ENCODE measurements around the gene MARVELD1. TPM values are rescaled to one million over a fixed set of nuclear protein-coding genes. Genes with fewer than 3 reads are reported as not detected.
A peak's percentile ranks its signal among the peaks of the same experiment; 100 is the strongest.
"Not testable (repeated sequence)": the region's sequence is repeated elsewhere in the genome, so short reads cannot be mapped to it uniquely, and the experiment has no call there.

The MARVELD1 gene
- total RNA-seq, 1 donor from 2014 or later: 37.2 TPM

GRCh38 chr10:97683556-97684367 is 29.8 kb upstream of the MARVELD1 start:
- no peak overlapping the region for H3K4me3 ChIP-seq (ENCODE audit: low read depth, low read length)
- TF ChIP-seq CTCF (IDR thresholded peaks at IDR 0.05; ENCODE audit: insufficient read depth, low read length, poor library complexity, severe bottlenecking): no peak
- DNase-seq (ENCODE audit: low read depth): no peak
- no peaks in the 10 kb centered on the region for H3K27me3 ChIP-seq (ENCODE audit: control insufficient read depth, insufficient read depth, low read length)
- peaks cover 1% of the 10 kb centered on the region for H3K36me3 ChIP-seq (ENCODE audit: control insufficient read depth, insufficient read depth, low read length)

GRCh38 chr10:97684368-97684713 is 29.2 kb upstream of the MARVELD1 start:
- not testable (repeated sequence) for H3K27me3 ChIP-seq (ENCODE audit: control insufficient read depth, insufficient read depth, low read length); H3K36me3 ChIP-seq (ENCODE audit: control insufficient read depth, insufficient read depth, low read length); H3K4me3 ChIP-seq (ENCODE audit: low read depth, low read length); DNase-seq (ENCODE audit: low read depth)

- H3K4me3 ChIP-seq (ENCODE audit: low read depth, low read length): no peak overlapping the region
- TF ChIP-seq CTCF (IDR thresholded peaks at IDR 0.05; ENCODE audit: insufficient read depth, low read length, poor library complexity, severe bottlenecking): no peak
- H3K27me3 ChIP-seq (ENCODE audit: control insufficient read depth, insufficient read depth, low read length): no peaks in the 10 kb centered on the region
- H3K36me3 ChIP-seq (ENCODE audit: control insufficient read depth, insufficient read depth, low read length): peaks cover 1% of the 10 kb centered on the region
- DNase-seq (ENCODE audit: low read depth): no peak
These were observed 28.6 kb upstream of the MARVELD1 start for GRCh38 chr10:97684866-97685394.

- TF ChIP-seq CTCF (IDR thresholded peaks at IDR 0.05; ENCODE audit: insufficient read depth, low read length, poor library complexity, severe bottlenecking): peak; percentile 32
- no peak for DNase-seq (ENCODE audit: low read depth)
- Histone ChIP-seq H3K27me3 (ENCODE audit: control insufficient read depth, insufficient read depth, low read length) (no peaks in the 10 kb centered on the region), H3K36me3 (ENCODE audit: control insufficient read depth, insufficient read depth, low read length) (peaks cover 1% of the 10 kb centered on the region), H3K4me3 (ENCODE audit: low read depth, low read length) (no peak overlapping the region)
These were observed 28.1 kb upstream of the MARVELD1 start for GRCh38 chr10:97685395-97685958.

GRCh38 chr10:97686301-97686961 is 27.1 kb upstream of the MARVELD1 start:
- H3K27me3 ChIP-seq (ENCODE audit: control insufficient read depth, insufficient read depth, low read length): no peaks in the 10 kb centered on the region
- peak overlapping the region; percentile 78 for H3K4me3 ChIP-seq (ENCODE audit: low read depth, low read length)
- TF ChIP-seq CTCF (IDR thresholded peaks at IDR 0.05; ENCODE audit: insufficient read depth, low read length, poor library complexity, severe bottlenecking): no peak
- DNase-seq (ENCODE audit: low read depth): no peak
- peaks cover 1% of the 10 kb centered on the region for H3K36me3 ChIP-seq (ENCODE audit: control insufficient read depth, insufficient read depth, low read length)
